GM19023 (cell line): Measurements from ENCODE around the gene RPUSD4.

ENCODE experiments used
- ATAC-seq: cut with Tn5 transposase; IDR thresholded peaks from one replicate; pipeline ENCODE4 v1.9.1; 2021; ENCODE audit warnings: mild to moderate bottlenecking, moderate library complexity; ENCODE audit not compliant: unreplicated experiment

RPUSD4 gene

GRCh38 chr11:126185259-126186024 is 26.0 kb downstream of the RPUSD4 start:
- no peak for ATAC-seq

- ATAC-seq = no peak
These were observed 28.5 kb downstream of the RPUSD4 start for GRCh38 chr11:126182787-126183445.

GRCh38 chr11:126181939-126182730 is 29.3 kb downstream of the RPUSD4 start:
- no peak for ATAC-seq

GRCh38 chr11:126176853-126177470 is 34.5 kb downstream of the RPUSD4 start:
- no peak for ATAC-seq

- ATAC-seq = no peak
These were observed 36.1 kb downstream of the RPUSD4 start for GRCh38 chr11:126175393-126175792.

- ATAC-seq = no peak
These were observed 36.6 kb downstream of the RPUSD4 start for GRCh38 chr11:126174816-126175215.

GRCh38 chr11:126173257-126173656 is 38.2 kb downstream of the RPUSD4 start:
- no peak for ATAC-seq

GRCh38 chr11:126172596-126173038 is 38.8 kb downstream of the RPUSD4 start:
- no peak for ATAC-seq

- no peak for ATAC-seq
These were observed 42.2 kb downstream of the RPUSD4 start for GRCh38 chr11:126169291-126169690.

- no peak for ATAC-seq
These were observed 44.0 kb downstream of the RPUSD4 start for GRCh38 chr11:126167488-126167887.

GRCh38 chr11:126166413-126166812 is 45.0 kb downstream of the RPUSD4 start:
- no peak for ATAC-seq

- no peak for ATAC-seq
These were observed 45.7 kb downstream of the RPUSD4 start for GRCh38 chr11:126165757-126166156.

GRCh38 chr11:126165311-126165720 is 46.1 kb downstream of the RPUSD4 start:
- no peak for ATAC-seq

GRCh38 chr11:126164781-126165180 is 46.7 kb downstream of the RPUSD4 start:
- no peak for ATAC-seq

- no peak for ATAC-seq
These were observed 47.7 kb downstream of the RPUSD4 start for GRCh38 chr11:126163779-126164178.

- ATAC-seq = no peak
These were observed 48.3 kb downstream of the RPUSD4 start for GRCh38 chr11:126163074-126163700.

- no peak for ATAC-seq
These were observed 49.0 kb downstream of the RPUSD4 start for GRCh38 chr11:126162306-126163030.

- no peak for ATAC-seq
These were observed 50.4 kb downstream of the RPUSD4 start for GRCh38 chr11:126161023-126161391.

GRCh38 chr11:126160345-126161022 is 51.0 kb downstream of the RPUSD4 start:
- ATAC-seq = no peak
